ENCODE measurements around the gene GNMT. TPM values are rescaled to one million over a fixed set of nuclear protein-coding genes. Genes with fewer than 3 reads are reported as not detected.

GNMT gene
- total RNA-seq, 4 donors from 2014 or later: 0.76 TPM; not detected in 3

DNA sequence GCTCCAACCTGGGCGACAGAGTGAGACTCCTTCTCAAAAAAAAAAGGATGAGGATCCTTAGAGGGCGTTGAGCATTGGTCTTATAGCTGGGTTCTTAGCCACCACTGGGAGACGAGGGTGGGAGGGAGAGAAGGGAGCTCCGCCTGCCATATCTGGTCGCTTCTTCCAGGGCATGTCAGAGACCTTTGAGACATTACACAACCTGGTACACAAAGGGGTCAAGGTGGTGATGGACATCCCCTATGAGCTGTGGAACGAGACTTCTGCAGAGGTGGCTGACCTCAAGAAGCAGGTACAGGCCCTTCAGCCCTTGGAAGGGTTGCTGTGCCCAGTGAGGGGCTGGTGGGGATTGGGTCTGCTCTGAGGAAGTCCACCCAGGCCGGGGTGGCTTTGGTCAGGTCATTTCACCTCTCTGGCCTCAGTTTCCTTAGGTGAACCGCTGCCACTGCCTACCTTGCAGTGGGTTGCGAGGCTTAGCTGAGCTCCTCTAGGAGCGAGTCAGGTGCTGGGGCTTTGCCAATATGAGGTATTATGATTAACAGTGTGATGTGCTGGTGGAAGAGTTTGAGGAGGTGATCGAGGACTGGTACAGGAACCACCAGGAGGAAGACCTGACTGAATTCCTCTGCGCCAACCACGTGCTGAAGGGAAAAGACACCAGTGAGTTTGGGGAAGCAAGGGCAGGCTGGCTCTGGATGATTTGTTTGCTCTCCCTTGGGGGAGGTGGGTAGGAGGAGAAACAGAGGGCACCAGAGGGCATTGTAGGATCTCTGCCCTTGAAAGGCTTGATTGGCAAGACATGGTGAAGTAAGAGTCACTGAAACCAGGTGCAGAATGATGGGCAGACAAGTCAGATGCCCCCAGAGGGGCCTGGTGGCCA, 22.8 kb upstream of the GNMT start:
- WGBS, 2 donors: 87 to 88% methylated on average over 11 to 13 of the region's 13 CpGs
- intact Hi-C loops (cut with DNase I): no loop called here
- Histone ChIP-seq H3K27me3 (no peaks in the 10 kb centered on the region), H3K4me1 (peaks cover 0 to 19% (median 7%) of the 10 kb centered on the region in 3 donors), H3K4me3 (no peak overlapping the region), H3K36me3 (peaks cover 25 to 89% (median 31%) of the 10 kb centered on the region in 3 donors), H3K27ac (no peak overlapping the region), H3K9me3 (no peaks in the 10 kb centered on the region)
- TF ChIP-seq POLR2A (IDR thresholded peaks at IDR 0.05): no peak
- TF ChIP-seq, protein P1, sequence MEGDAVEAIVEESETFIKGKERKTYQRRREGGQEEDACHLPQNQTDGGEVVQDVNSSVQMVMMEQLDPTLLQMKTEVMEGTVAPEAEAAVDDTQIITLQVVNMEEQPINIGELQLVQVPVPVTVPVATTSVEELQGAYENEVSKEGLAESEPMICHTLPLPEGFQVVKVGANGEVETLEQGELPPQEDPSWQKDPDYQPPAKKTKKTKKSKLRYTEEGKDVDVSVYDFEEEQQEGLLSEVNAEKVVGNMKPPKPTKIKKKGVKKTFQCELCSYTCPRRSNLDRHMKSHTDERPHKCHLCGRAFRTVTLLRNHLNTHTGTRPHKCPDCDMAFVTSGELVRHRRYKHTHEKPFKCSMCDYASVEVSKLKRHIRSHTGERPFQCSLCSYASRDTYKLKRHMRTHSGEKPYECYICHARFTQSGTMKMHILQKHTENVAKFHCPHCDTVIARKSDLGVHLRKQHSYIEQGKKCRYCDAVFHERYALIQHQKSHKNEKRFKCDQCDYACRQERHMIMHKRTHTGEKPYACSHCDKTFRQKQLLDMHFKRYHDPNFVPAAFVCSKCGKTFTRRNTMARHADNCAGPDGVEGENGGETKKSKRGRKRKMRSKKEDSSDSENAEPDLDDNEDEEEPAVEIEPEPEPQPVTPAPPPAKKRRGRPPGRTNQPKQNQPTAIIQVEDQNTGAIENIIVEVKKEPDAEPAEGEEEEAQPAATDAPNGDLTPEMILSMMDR (IDR thresholded peaks at IDR 0.05): no peak
- DNase-seq: no peak

DNA sequence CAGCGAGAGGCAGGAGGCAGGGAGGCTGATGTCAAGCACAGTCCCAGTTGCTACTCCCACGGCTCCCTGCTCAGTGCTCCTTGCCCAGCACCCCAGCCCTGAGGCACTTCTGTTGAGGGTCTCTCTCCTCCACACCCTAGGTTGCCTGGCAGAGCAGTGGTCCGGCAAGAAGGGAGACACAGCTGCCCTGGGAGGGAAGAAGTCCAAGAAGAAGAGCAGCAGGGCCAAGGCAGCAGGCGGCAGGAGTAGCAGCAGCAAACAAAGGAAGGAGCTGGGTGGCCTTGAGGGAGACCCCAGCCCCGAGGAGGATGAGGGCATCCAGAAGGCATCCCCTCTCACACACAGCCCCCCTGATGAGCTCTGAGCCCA, 22.1 kb upstream of the GNMT start:
- no peak for DNase-seq
- intact Hi-C loops (cut with DNase I): no loop called here
- no peak overlapping the region for H3K27ac ChIP-seq
- no peaks in the 10 kb centered on the region for H3K27me3 ChIP-seq
- 74 to 85% methylated on average over 2 to 4 of the region's 5 CpGs for WGBS, 2 donors
- H3K4me1 ChIP-seq: peaks cover 0 to 12% (median 3%) of the 10 kb centered on the region in 3 donors
- TF ChIP-seq, protein P1 (IDR thresholded peaks at IDR 0.05): no peak
- no peak for TF ChIP-seq POLR2A (IDR thresholded peaks at IDR 0.05)
- H3K4me3 ChIP-seq: no peak overlapping the region
- H3K9me3 ChIP-seq: no peaks in the 10 kb centered on the region
- peaks cover 25 to 93% (median 31%) of the 10 kb centered on the region in 3 donors for H3K36me3 ChIP-seq

DNA sequence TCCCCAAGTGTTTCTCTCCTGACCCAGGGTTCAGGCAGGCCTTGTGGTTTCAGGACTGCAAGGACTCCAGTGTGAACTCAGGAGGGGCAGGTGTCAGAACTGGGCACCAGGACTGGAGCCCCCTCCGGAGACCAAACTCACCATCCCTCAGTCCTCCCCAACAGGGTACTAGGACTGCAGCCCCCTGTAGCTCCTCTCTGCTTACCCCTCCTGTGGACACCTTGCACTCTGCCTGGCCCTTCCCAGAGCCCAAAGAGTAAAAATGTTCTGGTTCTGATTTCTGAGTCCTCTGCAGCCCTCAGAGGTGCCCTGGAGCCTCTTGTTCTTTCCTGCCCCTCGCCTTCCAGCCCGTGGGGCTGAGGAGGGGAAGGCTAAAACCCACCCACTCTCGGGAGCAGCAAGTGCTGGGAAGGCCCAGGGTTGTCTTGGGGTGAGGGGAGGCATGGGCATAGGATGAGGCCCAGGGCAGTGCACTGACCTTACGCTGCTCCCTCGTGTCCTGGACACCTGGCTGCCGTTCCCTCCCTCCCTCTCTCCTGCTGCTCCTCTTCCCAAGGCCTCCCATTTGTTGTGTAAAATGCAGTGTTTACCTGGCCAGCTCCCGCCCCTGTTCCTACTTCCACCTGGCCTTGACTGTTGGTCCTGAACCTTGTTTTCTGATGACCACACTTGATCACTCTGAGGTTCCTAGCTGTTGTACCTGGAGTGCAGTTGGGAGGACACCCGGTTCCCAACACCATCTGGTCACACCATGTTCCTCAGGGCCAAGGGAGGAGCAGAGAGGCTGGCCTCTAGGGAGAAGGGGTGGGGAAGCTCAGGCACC, 21.4 kb upstream of the GNMT start:
- WGBS, 2 donors: 82 to 88% methylated on average over 6 of the region's 9 CpGs
- Histone ChIP-seq H3K27ac (no peak overlapping the region), H3K27me3 (no peaks in the 10 kb centered on the region), H3K4me1 (peaks cover 0 to 4% (median 0%) of the 10 kb centered on the region in 3 donors), H3K36me3 (peaks cover 25 to 96% (median 31%) of the 10 kb centered on the region in 3 donors), H3K4me3 (no peak overlapping the region), H3K9me3 (no peaks in the 10 kb centered on the region)
- no peak for DNase-seq
- intact Hi-C loops (cut with DNase I): no loop called here
- TF ChIP-seq, protein P1 (IDR thresholded peaks at IDR 0.05): no peak
- TF ChIP-seq POLR2A (IDR thresholded peaks at IDR 0.05): no peak

DNA sequence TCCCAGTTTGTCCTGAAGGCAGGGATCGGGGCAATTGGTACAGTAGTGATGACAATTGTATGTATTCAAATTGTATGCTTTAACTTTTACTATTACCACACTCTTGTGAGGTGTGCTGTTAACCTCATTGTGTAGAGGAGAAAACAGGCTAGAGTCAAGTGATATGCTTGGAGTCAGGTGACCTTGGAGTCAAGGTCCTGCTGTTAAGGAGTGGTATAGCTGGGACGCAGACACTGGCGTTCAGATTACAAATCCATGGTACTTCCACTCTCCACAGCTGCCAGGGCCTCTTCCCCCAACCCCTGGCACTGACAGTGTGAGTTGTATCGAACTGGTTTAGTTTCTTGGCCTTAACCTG, 20.8 kb upstream of the GNMT start:
- Histone ChIP-seq H3K27me3 (no peaks in the 10 kb centered on the region), H3K4me1 (no peaks in the 10 kb centered on the region), H3K9me3 (no peaks in the 10 kb centered on the region), H3K27ac (no peak overlapping the region), H3K36me3 (peaks cover 25 to 96% (median 28%) of the 10 kb centered on the region in 3 donors), H3K4me3 (no peak overlapping the region)
- no peak for TF ChIP-seq POLR2A (IDR thresholded peaks at IDR 0.05)
- TF ChIP-seq, protein P1 (IDR thresholded peaks at IDR 0.05): no peak
- DNase-seq: no peak
- WGBS, 2 donors: 78 to 82% methylated on average over 4 of the region's 4 CpGs
- intact Hi-C loops (cut with DNase I): no loop called here

Measured in esophagus squamous epithelium (tissue), 5 donors.